Common myeloid progenitor, CD34-positive (primary cell): ENCODE data around the gene PTPRN.

Source experiments
- CTCF ChIA-PET: fragments of 350-600 bp; sonication (Branson Sonifier 250); formaldehyde crosslinking; loops from one replicate; lab custom pipeline; 2021; ENCODE audit warnings: antibody characterized with exemption; lab: Charles Lee
- POLR2A ChIA-PET: fragments of 350-600 bp; sonication (Branson Sonifier 250); formaldehyde crosslinking; loops from one replicate; lab custom pipeline; 2021; ENCODE audit warnings: antibody characterized with exemption; lab: Charles Lee
- DNase-seq, 3 donors: peaks; one replicate each; pipeline versions ENCODE4 v3.0.0 to v3.0.0-alpha.2; 2013
- H3K27ac ChIP-seq, 2 experiments: 1 replicate in 1 of 2; 2 replicates in 1 of 2; pipeline ENCODE4 v1.7.0; 2013; ENCODE audit warnings: inconsistent platforms in 2 of 2, low read length in 2 of 2, mild to moderate bottlenecking in 2 of 2, low read depth in 1 of 2, moderate library complexity in 1 of 2; ENCODE audit not compliant: severe bottlenecking in 2 of 2, insufficient read depth in 1 of 2, poor library complexity in 1 of 2
- H3K27me3 ChIP-seq, 5 experiments: replicated peaks in 2 of 5; 1 replicate in 3 of 5; 2 replicates in 2 of 5; pipeline versions ENCODE4 v1.6.1 to v1.7.0; 2013; ENCODE audit warnings: low read length in 4 of 5, mild to moderate bottlenecking in 2 of 5, moderate library complexity in 2 of 5, inconsistent platforms in 1 of 5; ENCODE audit not compliant: insufficient read depth in 5 of 5, control insufficient read depth in 4 of 5
- H3K36me3 ChIP-seq, 4 experiments: 1 replicate in 2 of 4; 2 replicates in 2 of 4; pipeline versions ENCODE4 v1.6.1 to v1.7.0; 2013; ENCODE audit warnings: low read length in 3 of 4, control low read depth in 1 of 4, mild to moderate bottlenecking in 1 of 4; ENCODE audit not compliant: control insufficient read depth in 4 of 4, insufficient read depth in 4 of 4
- H3K4me1 ChIP-seq, 4 experiments: 1 replicate in 3 of 4; 2 replicates in 1 of 4; pipeline versions ENCODE4 v1.6.1 to v1.7.1; 2013; ENCODE audit warnings: low read length in 3 of 4, mild to moderate bottlenecking in 3 of 4, control low read depth in 1 of 4, inconsistent platforms in 1 of 4, moderate library complexity in 1 of 4; ENCODE audit not compliant: control insufficient read depth in 4 of 4, insufficient read depth in 4 of 4; ENCODE audit errors: control extremely low read depth in 1 of 4
- H3K4me3 ChIP-seq, 7 experiments: 1 replicate in 4 of 7; 2 replicates in 3 of 7; pipeline versions ENCODE4 v1.5.1 to v1.7.0; 2013; ENCODE audit warnings: mild to moderate bottlenecking in 7 of 7, low read length in 6 of 7, moderate library complexity in 6 of 7, inconsistent platforms in 2 of 7, low read depth in 2 of 7, control low read depth in 1 of 7; ENCODE audit not compliant: insufficient read depth in 4 of 7, control insufficient read depth in 1 of 7; ENCODE audit errors: extremely low read depth in 1 of 7
- H3K9me3 ChIP-seq, 5 experiments: 1 replicate in 4 of 5; 2 replicates in 1 of 5; pipeline versions ENCODE4 v1.6.1 to v1.7.1; 2013; ENCODE audit warnings: low read length in 4 of 5, mild to moderate bottlenecking in 2 of 5, inconsistent platforms in 1 of 5, low read depth in 1 of 5, moderate library complexity in 1 of 5; ENCODE audit not compliant: control insufficient read depth in 4 of 5, insufficient read depth in 2 of 5; ENCODE audit errors: control extremely low read depth in 1 of 5
- WGBS: methylation state at CpG from one replicate; pipeline ENCODE4 v1.1.5; 2013; ENCODE audit not compliant: insufficient coverage; 5-methylcytosine and 5-hydroxymethylcytosine counted together

Gene PTPRN

GRCh38 chr2:219252900-219253752 is 56.1 kb downstream of the PTPRN start, which contains the start of gene TUBA4B:
TUBA4B (plus strand) TSS chr2:219253243; CDS start chr2:219253408, 165 bp downstream.
- WGBS, result under 1% methylated on average over 28 of the region's 49 CpGs
- ChIA-PET CTCF (interaction anchor here (0.6 to 8.7 kb wide), 10 partner anchors 24 to 101 kb away, joined by 3 to 81 read pairs (median 4); partner anchors contain the start of genes ANKZF1, ATG9A and DNAJB2), POLR2A (interaction anchor here (0.7 to 1.5 kb wide), 5 partner anchors 8 to 42 kb away, joined by 3 to 9 read pairs (median 3); partner anchors contain the start of genes GLB1L and STK16)
- peaks cover 18 to 67% (median 64%) of the 10 kb centered on the region in 4 experiments for H3K4me1 ChIP-seq
- H3K4me3 ChIP-seq, result peak within 1 kb of the TSS; percentile 51 to 97 (median 75)
- peak in 2 of 3 donors; percentile 38 to 50 for DNase-seq
- H3K27me3 ChIP-seq, result peaks cover 0 to 10% (median 0%) of the 10 kb centered on the region in 5 experiments
- peaks cover 0 to 18% (median 12%) of the 10 kb centered on the region in 4 experiments for H3K36me3 ChIP-seq
- H3K27ac ChIP-seq, result peak within 1 kb of the TSS in 1 of 2 experiments; percentile 58
- H3K9me3 ChIP-seq, result no peaks in the 10 kb centered on the region

GRCh38 chr2:219252570-219252899 is 56.7 kb downstream of the PTPRN start:
- ChIA-PET POLR2A (interaction anchor here (1.1 kb wide), 1 partner anchor 22 kb away, joined by 3 read pairs; no protein-coding TSS in a partner anchor), CTCF (interaction anchor here (0.6 to 8.7 kb wide), 9 partner anchors 23 to 100 kb away, joined by 3 to 81 read pairs (median 4); partner anchors contain the start of genes ANKZF1, ATG9A and DNAJB2)
- Histone ChIP-seq H3K4me3 (peak overlapping the region; percentile 15 to 97 (median 75)), H3K36me3 (peaks cover 0 to 22% (median 13%) of the 10 kb centered on the region in 4 experiments), H3K9me3 (no peaks in the 10 kb centered on the region), H3K27me3 (peaks cover 0 to 10% (median 0%) of the 10 kb centered on the region in 5 experiments), H3K27ac (no peak overlapping the region), H3K4me1 (peaks cover 24 to 73% (median 70%) of the 10 kb centered on the region in 4 experiments)
- WGBS, result 8% methylated on average over 9 of the region's 9 CpGs
- no peak for DNase-seq

- Histone ChIP-seq H3K4me1 (peaks cover 27 to 78% (median 74%) of the 10 kb centered on the region in 4 experiments), H3K27me3 (peaks cover 0 to 10% (median 0%) of the 10 kb centered on the region in 5 experiments), H3K4me3 (peak overlapping the region in 5 of 7 experiments; percentile 8 to 97 (median 84)), H3K27ac (no peak overlapping the region), H3K36me3 (peaks cover 0 to 22% (median 13%) of the 10 kb centered on the region in 4 experiments), H3K9me3 (no peaks in the 10 kb centered on the region)
- ChIA-PET POLR2A (interaction anchor here (0.6 to 1.1 kb wide), 2 partner anchors 22 to 990 kb away, joined by 3 to 4 read pairs; no protein-coding TSS in a partner anchor), CTCF (interaction anchor here (0.9 to 8.7 kb wide), 10 partner anchors 20 to 97 kb away, joined by 3 to 81 read pairs (median 4); partner anchors contain the start of genes ANKZF1, ATG9A and DNAJB2)
- WGBS, result 94% methylated on average over 3 of the region's 5 CpGs
- no peak for DNase-seq
Observed at GRCh38 chr2:219252084-219252483, 57.1 kb downstream of the PTPRN start.

GRCh38 chr2:219251656-219252055 is 57.5 kb downstream of the PTPRN start:
- peak overlapping the region in 1 of 7 experiments; percentile 25 for H3K4me3 ChIP-seq
- no peak for DNase-seq
- POLR2A ChIA-PET, result interaction anchor here (0.6 kb wide), 1 partner anchor 990 kb away, joined by 4 read pairs; no protein-coding TSS in a partner anchor
- H3K27ac ChIP-seq, result no peak overlapping the region
- peaks cover 31 to 82% (median 79%) of the 10 kb centered on the region in 4 experiments for H3K4me1 ChIP-seq
- H3K36me3 ChIP-seq, result peaks cover 0 to 22% (median 13%) of the 10 kb centered on the region in 4 experiments
- CTCF ChIA-PET, result interaction anchor here (0.7 to 8.7 kb wide), 9 partner anchors 20 to 278 kb away, joined by 3 to 81 read pairs (median 3); partner anchors contain the start of gene DNAJB2
- peaks cover 0 to 10% (median 0%) of the 10 kb centered on the region in 5 experiments for H3K27me3 ChIP-seq
- no peaks in the 10 kb centered on the region for H3K9me3 ChIP-seq
- 90% methylated on average over 4 of the region's 6 CpGs for WGBS

- POLR2A ChIA-PET, result interaction anchor here (1.0 kb wide), 1 partner anchor 45 kb away, joined by 3 read pairs; no protein-coding TSS in a partner anchor
- peak overlapping the region in 4 of 7 experiments; percentile 1 to 48 (median 32) for H3K4me3 ChIP-seq
- DNase-seq, result no peak
Observed at GRCh38 chr2:219250049-219250781, 59.0 kb downstream of the PTPRN start.

More at GRCh38 chr2:219250049-219250781, 59.0 kb downstream of the PTPRN start:
- Histone ChIP-seq H3K36me3 (peaks cover 0 to 22% (median 13%) of the 10 kb centered on the region in 4 experiments), H3K27me3 (peaks cover 0 to 5% (median 0%) of the 10 kb centered on the region in 5 experiments), H3K4me1 (peaks cover 38 to 91% (median 89%) of the 10 kb centered on the region in 4 experiments), H3K9me3 (no peaks in the 10 kb centered on the region), H3K27ac (no peak overlapping the region)
- CTCF ChIA-PET, result interaction anchor here (1.1 to 8.7 kb wide), 8 partner anchors 11 to 96 kb away, joined by 3 to 81 read pairs (median 6); partner anchors contain the start of gene DNAJB2
- 90% methylated on average over 21 of the region's 22 CpGs for WGBS
